Measurements from ENCODE around the gene PSMD1.
"Not testable (repeated sequence)": the region's sequence is repeated elsewhere in the genome, so short reads cannot be mapped to it uniquely, and the experiment has no call there.

Gene PSMD1

GRCh38 chr2:231127936-231128335, 71.3 kb downstream of the PSMD1 start:
- Histone ChIP-seq H3K9me3 (ENCODE audit: control insufficient read depth, insufficient read depth, low read length) (no peaks in the 10 kb centered on the region), H3K36me3 (ENCODE audit: insufficient read depth, low read length) (no peaks in the 10 kb centered on the region), H3K9ac (ENCODE audit: low read depth, low read length) (no peak overlapping the region), H3K4me1 (ENCODE audit: insufficient read depth, low read length) (peaks cover 11% of the 10 kb centered on the region)

- H3K9me3 ChIP-seq (ENCODE audit: control insufficient read depth, insufficient read depth, low read length) = no peaks in the 10 kb centered on the region
- no peaks in the 10 kb centered on the region for H3K36me3 ChIP-seq (ENCODE audit: insufficient read depth, low read length)
- no peak overlapping the region for H3K9ac ChIP-seq (ENCODE audit: low read depth, low read length)
- H3K4me1 ChIP-seq (ENCODE audit: insufficient read depth, low read length) = peaks cover 7% of the 10 kb centered on the region
Measured at GRCh38 chr2:231128541-231128940, 71.9 kb downstream of the PSMD1 start.

DNA sequence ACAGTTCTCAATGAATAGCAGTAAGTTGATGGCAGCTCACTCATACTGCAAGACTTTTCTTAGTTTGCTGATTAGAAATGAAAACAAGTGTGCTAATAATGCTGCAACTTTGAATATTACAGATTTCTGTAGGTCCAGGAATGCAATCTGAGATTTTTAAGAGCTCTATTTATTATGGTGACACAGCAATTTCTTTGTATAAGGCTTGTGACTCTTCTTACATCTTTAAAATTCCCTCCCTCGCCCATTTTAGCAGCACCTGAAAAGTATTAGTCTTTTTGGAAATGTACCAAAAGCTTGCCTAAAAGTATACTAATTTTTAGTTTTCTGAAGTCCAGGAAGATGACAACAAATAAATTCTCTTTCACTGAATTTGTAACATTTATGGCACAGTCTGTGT, 72.5 kb downstream of the PSMD1 start:
- Histone ChIP-seq H3K36me3 (ENCODE audit: insufficient read depth, low read length) (no peaks in the 10 kb centered on the region), H3K4me1 (ENCODE audit: insufficient read depth, low read length) (no peaks in the 10 kb centered on the region), H3K9me3 (ENCODE audit: control insufficient read depth, insufficient read depth, low read length) (no peaks in the 10 kb centered on the region), H3K9ac (ENCODE audit: low read depth, low read length) (no peak overlapping the region)

- Histone ChIP-seq H3K4me1 (ENCODE audit: insufficient read depth, low read length) (no peaks in the 10 kb centered on the region), H3K36me3 (ENCODE audit: insufficient read depth, low read length) (no peaks in the 10 kb centered on the region), H3K9me3 (ENCODE audit: control insufficient read depth, insufficient read depth, low read length) (no peaks in the 10 kb centered on the region), H3K9ac (ENCODE audit: low read depth, low read length) (no peak overlapping the region)
Measured at GRCh38 chr2:231130336-231131056, 73.8 kb downstream of the PSMD1 start.

DNA sequence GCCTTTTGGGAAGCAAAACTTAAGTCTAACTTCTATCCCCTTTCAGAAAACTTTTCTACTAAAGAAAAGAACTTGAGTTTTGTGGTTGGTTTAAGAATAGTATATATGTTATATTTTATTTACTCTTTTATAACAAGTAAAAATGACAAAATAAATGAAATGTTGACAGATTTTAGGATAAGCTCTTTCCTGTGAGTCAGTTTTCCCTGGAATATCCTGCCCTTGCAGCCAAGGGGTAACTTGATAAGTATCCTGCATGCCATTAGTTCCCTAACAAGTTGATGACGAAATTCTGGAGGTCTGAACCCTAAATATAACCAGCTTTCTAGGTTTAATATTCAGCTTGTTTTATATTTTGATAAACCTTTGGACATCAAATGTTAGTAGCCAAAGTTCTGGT, 75.5 kb downstream of the PSMD1 start:
- Histone ChIP-seq H3K36me3 (ENCODE audit: insufficient read depth, low read length) (no peaks in the 10 kb centered on the region), H3K9me3 (ENCODE audit: control insufficient read depth, insufficient read depth, low read length) (no peaks in the 10 kb centered on the region), H3K4me1 (ENCODE audit: insufficient read depth, low read length) (no peaks in the 10 kb centered on the region), H3K9ac (ENCODE audit: low read depth, low read length) (no peak overlapping the region)

GRCh38 chr2:231133365-231134099, 76.9 kb downstream of the PSMD1 start:
- Histone ChIP-seq H3K4me1 (ENCODE audit: insufficient read depth, low read length) (no peaks in the 10 kb centered on the region), H3K36me3 (ENCODE audit: insufficient read depth, low read length) (no peaks in the 10 kb centered on the region), H3K9me3 (ENCODE audit: control insufficient read depth, insufficient read depth, low read length) (no peaks in the 10 kb centered on the region), H3K9ac (ENCODE audit: low read depth, low read length) (no peak overlapping the region)

- no peaks in the 10 kb centered on the region for H3K36me3 ChIP-seq (ENCODE audit: insufficient read depth, low read length)
- no peaks in the 10 kb centered on the region for H3K4me1 ChIP-seq (ENCODE audit: insufficient read depth, low read length)
- H3K9ac ChIP-seq (ENCODE audit: low read depth, low read length) = no peak overlapping the region
- no peaks in the 10 kb centered on the region for H3K9me3 ChIP-seq (ENCODE audit: control insufficient read depth, insufficient read depth, low read length)
Measured at GRCh38 chr2:231134910-231135655, 78.4 kb downstream of the PSMD1 start.

DNA sequence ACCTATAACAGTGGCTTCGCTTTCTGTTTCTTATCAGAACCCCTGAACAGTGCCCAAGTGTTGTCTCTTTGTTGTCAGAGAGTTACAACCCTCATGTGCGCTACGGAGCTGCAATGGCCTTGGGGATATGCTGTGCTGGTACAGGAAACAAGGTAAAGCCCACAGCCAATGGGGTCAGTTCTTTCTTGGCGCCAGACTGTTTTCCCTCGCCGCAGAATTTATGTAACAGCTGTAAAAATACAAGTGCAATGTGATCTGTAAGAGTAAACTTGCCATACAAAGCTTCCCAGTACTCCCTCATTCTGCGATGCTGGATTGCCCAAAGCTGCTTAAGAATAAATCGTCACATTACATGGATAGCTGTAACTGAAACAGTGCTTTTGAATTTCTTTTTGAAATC, 82.0 kb downstream of the PSMD1 start:
- no peak overlapping the region for H3K9ac ChIP-seq (ENCODE audit: low read depth, low read length)
- H3K9me3 ChIP-seq (ENCODE audit: control insufficient read depth, insufficient read depth, low read length) = no peaks in the 10 kb centered on the region
- H3K36me3 ChIP-seq (ENCODE audit: insufficient read depth, low read length) = no peaks in the 10 kb centered on the region
- no peaks in the 10 kb centered on the region for H3K4me1 ChIP-seq (ENCODE audit: insufficient read depth, low read length)

DNA sequence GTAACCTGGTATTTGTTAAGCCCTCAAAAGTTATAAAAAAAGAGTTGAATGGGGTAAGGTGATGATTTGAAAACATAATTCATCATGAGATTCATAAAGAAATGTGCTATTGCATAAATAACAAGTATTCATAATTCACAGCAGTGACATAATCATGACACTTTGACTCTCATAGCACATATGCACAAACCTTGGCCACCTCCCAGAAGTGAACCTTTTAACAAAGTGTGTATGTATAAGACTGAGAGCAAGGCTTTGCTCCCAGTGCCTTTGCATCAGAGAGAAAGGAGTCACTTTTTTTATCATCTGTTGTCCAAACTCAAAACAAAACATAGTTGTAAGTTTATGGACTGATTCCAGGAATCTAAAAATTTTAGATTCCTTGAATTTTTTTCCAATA, 83.1 kb downstream of the PSMD1 start:
- no peaks in the 10 kb centered on the region for H3K9me3 ChIP-seq (ENCODE audit: control insufficient read depth, insufficient read depth, low read length)
- no peak overlapping the region for H3K9ac ChIP-seq (ENCODE audit: low read depth, low read length)
- no peaks in the 10 kb centered on the region for H3K36me3 ChIP-seq (ENCODE audit: insufficient read depth, low read length)
- no peaks in the 10 kb centered on the region for H3K4me1 ChIP-seq (ENCODE audit: insufficient read depth, low read length)

DNA sequence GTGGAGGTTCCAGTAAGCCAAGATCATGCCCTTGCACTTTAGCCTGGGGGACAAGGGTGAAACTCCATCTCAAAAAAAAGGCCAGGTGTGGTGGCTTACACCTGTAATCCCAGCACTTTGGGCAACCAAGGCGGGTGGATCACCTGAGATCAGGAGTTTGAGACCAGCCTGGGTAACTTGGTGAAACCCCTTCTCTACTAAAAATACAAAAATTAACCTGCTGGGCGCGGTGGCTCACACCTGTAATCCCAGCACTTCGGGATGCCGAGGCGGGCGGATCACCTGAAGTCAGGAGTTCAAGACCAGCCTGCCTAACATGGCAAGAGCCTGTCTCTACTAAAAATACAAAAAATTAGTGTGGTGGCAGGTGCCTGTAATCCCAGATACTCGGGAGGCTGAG, 84.1 kb downstream of the PSMD1 start:
- H3K9me3 ChIP-seq (ENCODE audit: control insufficient read depth, insufficient read depth, low read length); H3K36me3 ChIP-seq (ENCODE audit: insufficient read depth, low read length); H3K9ac ChIP-seq (ENCODE audit: low read depth, low read length); H3K4me1 ChIP-seq (ENCODE audit: insufficient read depth, low read length): not testable (repeated sequence)

- H3K9ac ChIP-seq (ENCODE audit: low read depth, low read length) = no peak overlapping the region
- no peaks in the 10 kb centered on the region for H3K9me3 ChIP-seq (ENCODE audit: control insufficient read depth, insufficient read depth, low read length)
- H3K4me1 ChIP-seq (ENCODE audit: insufficient read depth, low read length) = no peaks in the 10 kb centered on the region
- peaks cover 7% of the 10 kb centered on the region; the same call in 1 of the 2 replicates for H3K36me3 ChIP-seq (ENCODE audit: insufficient read depth, low read length)
Measured at GRCh38 chr2:231144896-231145295, 88.2 kb downstream of the PSMD1 start.

GRCh38 chr2:231146665-231147064, 90.0 kb downstream of the PSMD1 start:
- peaks cover 7% of the 10 kb centered on the region; the same call in 1 of the 2 replicates for H3K36me3 ChIP-seq (ENCODE audit: insufficient read depth, low read length)
- H3K9me3 ChIP-seq (ENCODE audit: control insufficient read depth, insufficient read depth, low read length) = no peaks in the 10 kb centered on the region
- no peaks in the 10 kb centered on the region for H3K4me1 ChIP-seq (ENCODE audit: insufficient read depth, low read length)
- H3K9ac ChIP-seq (ENCODE audit: low read depth, low read length) = no peak overlapping the region

DNA sequence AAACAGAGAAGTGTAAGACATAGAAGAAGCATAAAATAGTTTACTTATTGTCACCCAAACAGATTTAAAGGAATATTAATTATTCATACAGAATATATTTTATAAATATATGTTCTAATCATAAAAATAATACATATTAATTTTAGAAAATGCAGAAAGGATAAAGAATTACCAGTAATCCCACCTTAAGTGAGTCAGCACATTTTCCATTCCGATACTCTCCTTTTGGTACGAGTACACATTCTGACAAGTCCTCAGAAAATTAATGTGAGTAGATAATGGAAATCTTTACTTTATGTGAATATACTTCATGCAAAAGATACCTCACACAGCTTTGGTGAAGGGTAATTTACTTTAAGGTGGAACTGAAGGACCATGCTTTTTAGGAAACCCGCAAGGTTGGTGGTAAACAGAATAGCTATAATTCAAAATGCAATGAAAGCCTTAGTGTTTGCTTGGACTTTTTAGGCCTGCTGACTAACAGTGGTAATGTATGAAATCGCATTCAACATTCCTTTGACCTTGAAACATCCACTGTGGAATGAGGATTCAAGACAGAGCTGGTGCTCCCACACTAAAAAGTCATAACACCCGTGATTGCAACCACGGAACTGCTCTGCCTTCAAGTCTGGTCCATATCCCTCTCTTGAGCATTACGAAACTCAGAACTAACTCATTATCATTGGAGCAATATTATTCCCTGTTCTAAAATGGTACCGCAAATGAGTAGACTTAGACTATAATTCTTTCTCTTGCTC, 96.3 kb downstream of the PSMD1 start:
- Histone ChIP-seq H3K9ac (ENCODE audit: low read depth, low read length) (no peak overlapping the region), H3K36me3 (ENCODE audit: insufficient read depth, low read length) (peaks cover 16% of the 10 kb centered on the region; the same call in 1 of the 2 replicates), H3K4me1 (ENCODE audit: insufficient read depth, low read length) (no peaks in the 10 kb centered on the region)

GRCh38 chr2:231159306-231159705, 102.6 kb downstream of the PSMD1 start:
- no peak overlapping the region for H3K9ac ChIP-seq (ENCODE audit: low read depth, low read length)
- H3K36me3 ChIP-seq (ENCODE audit: insufficient read depth, low read length) = no peaks in the 10 kb centered on the region
- H3K9me3 ChIP-seq (ENCODE audit: control insufficient read depth, insufficient read depth, low read length) = no peaks in the 10 kb centered on the region
- peaks cover 15% of the 10 kb centered on the region; the same call in 1 of the 2 replicates for H3K4me1 ChIP-seq (ENCODE audit: insufficient read depth, low read length)

More for the DNA sequence above, 96.3 kb downstream of the PSMD1 start:
- H3K9me3 ChIP-seq (ENCODE audit: control insufficient read depth, insufficient read depth, low read length) = no peaks in the 10 kb centered on the region

Data from ES-I3 (cell line).